ENCODE data around the gene OVOL3.

Gene OVOL3

DNA sequence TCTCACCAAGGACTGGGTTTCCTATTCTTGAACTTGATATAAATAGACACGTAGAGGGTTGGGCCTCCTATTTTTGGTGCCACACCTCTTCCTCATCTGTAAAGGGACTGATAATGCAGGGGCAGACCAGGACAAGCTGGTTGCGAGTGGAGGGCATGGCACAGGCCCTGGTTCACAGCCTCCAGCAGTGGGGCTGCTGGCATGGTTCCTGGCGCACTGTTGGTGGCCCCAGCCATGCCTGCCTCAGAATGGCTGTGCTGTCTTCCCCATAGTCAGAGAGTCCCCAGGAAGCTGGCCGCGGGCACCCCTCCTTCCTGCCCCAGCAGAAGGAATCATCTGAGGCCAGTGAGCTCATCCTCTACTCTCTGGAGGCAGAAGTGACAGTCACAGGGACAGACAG lies 10.5 kb upstream of the OVOL3 start:
- DNase-seq (ENCODE audit: low read depth): no peak

DNA sequence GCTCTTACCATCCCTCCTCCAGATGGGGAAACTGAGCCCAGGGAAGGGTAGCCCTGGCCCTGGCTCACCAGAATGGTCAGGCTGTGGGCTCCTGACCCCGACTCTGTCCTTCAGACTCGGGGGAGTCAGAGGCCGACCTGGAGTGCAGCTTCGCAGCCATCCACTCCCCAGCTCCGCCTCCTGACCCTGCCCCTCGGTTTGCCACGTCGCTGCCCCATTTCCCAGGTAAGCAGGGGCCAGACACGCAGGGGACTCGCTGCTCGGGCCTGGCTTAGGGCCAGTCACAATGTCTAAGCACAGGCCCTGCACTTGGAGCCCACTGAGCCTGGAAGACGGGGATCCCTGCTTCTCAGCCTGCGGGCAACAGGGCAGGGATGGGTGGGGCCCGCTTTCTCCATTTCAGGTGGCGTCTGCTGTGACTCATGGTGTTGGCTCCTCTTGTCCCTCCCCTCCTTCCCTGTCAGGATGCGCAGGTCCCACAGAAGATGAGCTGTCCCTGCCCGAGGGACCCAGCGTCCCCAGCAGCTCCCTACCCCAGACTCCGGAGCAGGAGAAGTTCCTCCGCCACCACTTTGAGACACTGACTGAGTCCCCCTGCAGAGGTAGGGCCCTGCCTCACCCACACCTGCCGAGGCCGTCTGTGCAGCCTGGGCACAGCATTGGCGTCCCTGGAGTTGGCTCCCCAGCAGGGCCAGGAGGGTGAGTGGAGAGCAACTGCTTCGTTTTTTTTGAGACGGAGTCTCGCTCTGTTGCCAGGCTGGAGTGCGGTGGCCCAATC lies 9.2 kb upstream of the OVOL3 start:
- no peak for DNase-seq (ENCODE audit: low read depth)

DNA sequence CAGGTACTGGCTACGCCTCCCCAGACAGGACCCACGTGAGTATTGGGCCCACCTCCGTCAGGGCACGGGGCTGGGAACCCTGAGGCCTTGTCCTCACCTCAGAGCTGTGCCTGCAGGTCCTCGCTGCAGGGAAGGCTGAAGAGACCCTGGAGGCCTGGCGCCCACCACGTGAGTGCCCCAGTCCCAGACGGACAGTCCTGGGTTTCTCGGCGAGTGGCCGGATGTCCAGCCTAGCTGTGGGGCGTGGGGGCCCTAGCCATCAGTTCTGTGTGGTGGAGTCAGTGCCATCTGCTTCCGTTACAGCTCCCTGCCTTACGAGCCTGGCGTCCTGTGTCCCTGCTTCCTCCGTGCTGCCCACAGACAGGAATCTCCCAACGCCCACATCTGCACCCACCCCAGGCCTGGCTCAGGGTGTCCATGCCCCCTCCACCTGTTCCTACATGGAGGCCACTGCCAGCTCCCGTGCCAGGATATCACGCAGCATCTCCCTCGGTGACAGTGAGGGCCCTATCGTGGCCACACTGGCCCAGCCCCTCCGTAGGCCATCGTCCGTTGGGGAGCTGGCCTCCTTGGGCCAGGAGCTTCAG lies 7.8 kb upstream of the OVOL3 start:
- DNase-seq (ENCODE audit: low read depth): no peak

DNA sequence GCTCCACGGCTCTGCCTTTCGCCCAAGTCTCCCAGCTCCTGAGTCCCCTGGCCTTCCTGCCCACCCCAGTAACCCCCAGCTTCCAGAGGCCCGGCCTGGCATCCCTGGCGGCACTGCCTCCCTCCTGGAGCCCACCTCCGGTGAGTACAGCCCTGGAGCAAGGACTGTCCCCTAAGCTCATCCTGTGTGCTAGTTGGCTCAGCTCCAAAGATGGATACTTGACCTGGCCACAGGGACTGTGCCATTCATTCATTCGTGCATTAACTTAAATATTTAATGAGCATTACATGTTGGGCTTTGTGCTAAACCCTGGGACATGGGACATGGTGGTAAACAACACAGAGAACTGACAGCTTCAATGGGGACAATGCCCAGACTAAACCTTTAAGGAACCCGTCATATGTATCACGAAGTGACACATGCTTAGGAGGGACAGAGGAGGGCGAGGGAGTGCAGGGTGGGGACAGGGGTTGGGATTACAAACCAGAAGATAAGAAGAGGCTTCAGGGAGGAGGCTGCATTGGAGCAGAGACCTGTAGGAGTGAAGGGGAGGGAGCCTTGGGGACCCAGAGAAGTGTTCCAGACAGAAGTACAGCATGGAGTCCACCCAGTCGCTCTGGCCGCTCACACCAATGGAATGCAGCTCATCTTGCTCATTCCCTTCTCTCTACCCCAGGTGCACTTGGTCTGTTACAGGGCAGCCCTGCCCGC lies 6.9 kb upstream of the OVOL3 start:
- DNase-seq (ENCODE audit: low read depth): no peak

DNA sequence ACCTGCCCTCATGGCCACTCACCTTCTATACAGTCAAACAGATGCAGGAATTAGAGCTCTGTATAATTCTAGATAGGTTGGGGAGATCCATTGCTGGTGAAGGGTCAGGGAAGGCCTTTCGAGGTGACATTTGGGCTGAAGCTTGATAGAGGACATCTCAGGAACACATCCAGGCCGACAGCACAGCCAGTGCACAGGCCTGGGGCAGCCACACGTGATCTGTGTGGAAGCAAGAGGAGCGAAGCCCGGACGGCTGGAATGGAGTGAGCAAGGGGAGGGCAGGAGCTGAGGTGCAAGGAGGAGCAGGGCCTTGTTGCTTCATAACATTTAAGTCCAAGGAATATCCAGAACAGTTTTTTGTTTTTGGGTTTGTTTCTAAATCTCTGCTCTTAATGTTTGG lies 4.5 kb upstream of the OVOL3 start:
- DNase-seq (ENCODE audit: low read depth): no peak

DNA sequence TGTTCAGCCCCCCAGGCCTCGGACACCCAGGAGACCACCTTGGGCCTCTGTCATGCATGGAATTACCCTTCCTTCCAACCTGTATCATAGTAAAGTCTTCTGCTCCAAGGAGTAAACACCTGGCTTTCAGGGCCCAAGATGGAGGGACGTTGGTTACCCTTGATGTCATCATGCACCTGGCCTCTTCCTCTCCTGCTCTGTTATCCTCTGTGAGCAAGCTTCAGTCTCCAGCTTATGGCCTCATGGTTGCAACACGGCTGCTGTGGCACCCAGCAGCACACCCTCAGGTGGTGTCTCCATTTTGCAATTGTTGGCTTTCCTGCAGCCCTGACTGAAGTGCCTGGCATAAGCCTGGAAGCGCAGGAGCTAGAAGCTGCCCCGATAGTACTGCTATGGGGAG lies 4.0 kb upstream of the OVOL3 start:
- no peak for DNase-seq (ENCODE audit: low read depth)

DNA sequence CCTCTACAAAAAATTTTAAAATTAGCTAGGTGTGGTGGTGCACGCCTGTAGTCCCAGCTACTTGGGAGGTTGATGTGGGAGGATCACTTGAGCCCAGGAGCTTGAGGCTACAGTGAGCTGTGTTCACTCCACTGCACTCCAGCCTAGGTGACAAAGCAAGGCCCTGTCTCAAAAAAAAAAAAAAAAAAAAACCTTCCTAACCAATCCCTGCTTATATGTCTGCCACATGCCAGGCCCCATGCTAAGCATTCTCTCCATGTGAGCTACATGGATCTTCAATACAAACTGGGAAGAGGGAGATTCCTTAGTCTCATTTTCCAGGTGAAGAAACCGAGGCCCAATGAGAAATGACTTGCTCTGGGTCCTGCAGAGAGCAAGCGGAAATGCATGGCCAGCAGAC lies 2.3 kb upstream of the OVOL3 start:
- DNase-seq (ENCODE audit: low read depth): no peak

DNA sequence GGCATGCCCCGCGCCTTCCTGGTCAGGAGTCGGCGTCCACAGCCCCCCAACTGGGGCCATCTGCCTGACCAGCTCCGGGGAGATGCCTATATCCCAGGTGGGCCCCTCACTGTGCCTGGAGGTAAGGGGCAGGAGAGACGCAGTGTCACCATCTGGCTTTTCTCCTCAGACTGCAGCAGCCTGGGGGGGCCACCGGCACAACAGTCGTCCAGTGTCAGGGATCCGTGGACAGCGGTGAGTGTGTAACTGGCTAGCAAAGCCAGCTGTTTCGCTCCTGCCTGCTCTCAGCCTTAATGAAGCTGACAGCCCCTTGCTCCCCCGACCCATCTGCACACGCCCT lies 227 bp downstream of the OVOL3 start:
- no peak for DNase-seq (ENCODE audit: low read depth)

DNA sequence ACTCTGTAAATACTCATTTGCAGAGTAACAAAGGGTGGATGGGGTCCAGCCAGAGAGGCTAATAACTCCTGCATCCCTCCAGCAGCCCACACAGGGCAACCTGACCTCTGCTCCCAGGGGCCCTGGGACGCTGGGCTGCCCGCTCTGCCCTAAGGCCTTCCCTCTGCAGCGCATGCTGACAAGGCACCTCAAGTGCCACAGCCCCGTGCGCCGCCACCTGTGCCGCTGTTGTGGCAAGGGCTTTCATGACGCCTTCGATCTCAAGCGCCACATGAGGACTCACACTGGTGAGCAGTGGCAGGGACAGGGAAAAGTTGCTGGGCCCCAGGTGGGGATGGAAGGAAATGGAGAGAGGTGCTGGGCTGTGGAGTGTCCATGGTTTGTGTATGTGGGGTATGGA lies 1.7 kb downstream of the OVOL3 start:
- DNase-seq (ENCODE audit: low read depth): no peak

DNA sequence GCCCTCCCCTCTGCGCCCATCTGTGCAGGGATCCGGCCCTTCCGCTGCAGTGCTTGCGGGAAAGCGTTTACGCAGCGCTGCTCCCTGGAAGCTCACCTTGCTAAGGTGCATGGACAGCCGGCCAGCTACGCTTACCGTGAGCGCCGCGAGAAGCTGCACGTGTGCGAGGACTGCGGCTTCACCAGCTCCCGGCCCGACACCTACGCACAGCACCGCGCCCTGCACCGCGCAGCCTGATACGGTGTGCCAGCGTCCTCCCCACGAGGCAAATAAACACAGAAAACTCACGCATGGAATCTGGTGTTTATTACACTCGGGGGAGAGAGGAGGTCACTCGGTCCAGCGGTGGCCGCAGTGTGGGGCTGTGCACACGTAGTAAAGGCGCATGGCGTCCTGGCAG lies 2.5 kb downstream of the OVOL3 start:
- no peak for DNase-seq (ENCODE audit: low read depth)

DNA sequence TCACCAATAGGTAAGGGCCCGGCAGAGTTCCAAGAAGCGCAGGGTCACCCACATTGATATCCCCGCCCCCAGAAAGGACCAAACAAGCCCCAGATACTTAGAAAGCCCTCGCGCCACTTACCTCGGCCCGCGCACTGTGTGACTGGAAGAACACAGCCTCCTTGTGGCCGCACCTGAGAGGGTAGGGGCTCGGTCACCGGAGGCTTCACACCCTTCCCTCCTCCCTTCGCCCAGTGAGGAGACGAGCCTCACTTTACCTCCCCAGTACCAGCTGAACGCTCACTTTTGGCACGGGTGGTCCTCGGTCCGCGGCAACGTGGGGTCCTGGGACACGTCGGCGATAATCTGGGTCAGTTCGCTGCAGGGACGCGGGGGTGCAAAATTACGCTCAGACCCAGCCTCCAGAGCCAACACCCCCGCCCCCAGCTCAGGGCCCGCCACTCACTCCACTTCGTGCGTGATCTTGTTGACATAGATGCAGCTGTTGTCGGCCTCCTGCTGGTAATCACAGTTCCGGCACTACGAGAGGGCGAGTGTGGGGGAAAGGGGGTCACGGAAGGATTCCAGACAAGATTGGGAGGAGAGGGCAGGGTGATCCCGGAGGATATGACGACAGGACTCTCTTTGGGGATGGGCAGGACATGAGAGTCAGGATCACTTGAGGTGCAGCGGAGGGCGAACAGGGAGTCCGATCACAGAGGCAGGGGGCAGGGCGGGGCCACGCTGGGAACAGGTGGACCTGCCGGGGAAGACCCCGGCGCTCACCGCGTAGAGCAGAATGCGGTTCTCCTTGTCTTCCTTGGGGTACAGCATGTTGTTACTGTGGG lies 3.2 kb downstream of the OVOL3 start:
- DNase-seq (ENCODE audit: low read depth): no peak

DNA sequence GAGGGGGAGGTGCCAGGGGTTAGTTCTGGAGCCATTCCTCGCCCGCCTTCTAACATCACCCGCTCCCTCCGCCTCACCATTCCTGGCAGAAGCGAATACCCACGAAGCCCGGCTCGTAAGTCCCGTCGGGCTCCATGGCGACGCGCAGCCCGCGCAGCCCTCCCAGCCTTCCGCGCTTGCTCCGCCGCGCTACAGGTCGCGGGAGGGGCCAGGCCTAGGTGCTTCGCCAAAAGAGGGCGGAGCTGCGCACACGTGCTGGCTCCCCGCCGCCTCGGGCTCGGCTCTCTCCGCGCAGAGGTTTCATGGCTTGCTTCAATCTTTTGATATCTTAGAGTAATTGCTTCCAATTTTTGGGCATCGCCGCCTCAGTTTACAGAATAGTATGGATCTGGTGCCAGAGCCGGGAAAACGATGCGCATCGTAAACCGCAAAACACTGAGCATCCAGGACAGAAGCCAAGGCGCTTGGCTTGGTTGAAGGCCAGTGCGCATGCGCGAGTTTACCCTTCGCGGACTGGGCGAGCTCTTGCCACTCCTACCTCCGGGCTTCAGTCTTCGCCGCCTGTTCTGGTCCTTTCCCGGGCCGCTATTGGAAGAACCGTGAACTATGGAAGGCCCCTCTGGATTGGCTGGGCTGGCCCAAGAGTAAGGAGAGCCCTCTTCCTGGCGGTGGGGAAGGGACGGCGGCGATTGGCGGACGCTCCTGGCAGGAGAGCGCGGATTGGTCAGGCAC lies 3.9 kb downstream of the OVOL3 start, which contains the start of gene POLR2I:
TSS of gene POLR2I (minus strand) at position 155 of the 732 bp plus-strand sequence. CDS start at position 136, 19 bp downstream.
- DNase-seq (ENCODE audit: low read depth): peak; percentile 97

DNA sequence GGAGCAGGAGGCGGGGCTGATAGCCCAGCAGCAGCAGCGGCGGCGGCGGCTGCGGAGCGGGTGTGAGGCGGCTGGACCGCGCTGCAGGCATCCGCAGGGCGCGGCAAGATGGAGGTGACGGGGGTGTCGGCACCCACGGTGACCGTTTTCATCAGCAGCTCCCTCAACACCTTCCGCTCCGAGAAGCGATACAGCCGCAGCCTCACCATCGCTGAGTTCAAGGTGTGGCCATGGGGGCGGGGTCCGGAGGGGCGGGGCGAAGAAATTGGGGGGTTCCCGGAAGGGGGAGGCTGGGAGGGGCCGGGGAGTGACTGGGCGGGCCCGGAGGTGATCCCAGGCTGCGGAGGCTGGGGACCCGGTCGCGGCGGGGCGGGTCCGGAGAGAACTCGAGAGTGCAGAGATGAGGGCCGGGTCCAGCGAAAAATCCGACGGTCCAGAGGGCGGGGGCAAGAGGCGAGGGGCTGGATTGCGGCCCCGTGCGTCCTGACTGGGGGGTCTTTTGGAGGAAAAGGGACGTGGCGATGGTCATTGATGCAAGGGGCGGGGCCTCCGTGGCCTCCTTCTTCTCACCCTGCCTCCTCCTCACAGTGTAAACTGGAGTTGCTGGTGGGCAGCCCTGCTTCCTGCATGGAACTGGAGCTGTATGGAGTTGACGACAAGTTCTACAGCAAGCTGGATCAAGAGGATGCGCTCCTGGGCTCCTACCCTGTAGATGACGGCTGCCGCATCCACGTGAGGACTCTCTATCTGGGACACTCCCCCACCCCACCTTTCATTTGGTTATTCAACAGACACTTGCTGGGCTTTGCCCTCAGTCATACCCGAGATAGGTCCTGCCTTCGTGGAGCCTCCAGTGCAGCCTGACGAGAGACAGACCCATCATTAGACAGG lies 4.8 kb downstream of the OVOL3 start, which contains the start of gene TBCB:
TSS of gene TBCB (plus strand) at position 16 of the 891 bp plus-strand sequence. CDS start at position 109, 93 bp downstream.
- peak; percentile 87 for DNase-seq (ENCODE audit: low read depth)

DNA sequence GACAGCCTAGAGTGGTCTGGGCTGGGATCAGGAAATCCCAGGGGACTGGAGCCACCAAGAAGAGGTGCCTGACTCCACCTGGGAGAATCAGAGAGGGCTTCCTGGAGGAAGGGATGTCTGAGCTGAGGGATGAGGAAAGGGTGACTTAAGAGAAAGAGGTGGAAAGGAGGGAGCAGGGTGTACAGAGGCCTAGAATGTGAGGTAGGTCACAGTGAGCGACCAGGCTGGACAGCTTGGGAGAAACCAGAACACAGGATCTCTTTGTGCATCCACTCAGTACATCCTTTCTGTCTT lies 5.3 kb downstream of the OVOL3 start:
- DNase-seq (ENCODE audit: low read depth): no peak

DNA sequence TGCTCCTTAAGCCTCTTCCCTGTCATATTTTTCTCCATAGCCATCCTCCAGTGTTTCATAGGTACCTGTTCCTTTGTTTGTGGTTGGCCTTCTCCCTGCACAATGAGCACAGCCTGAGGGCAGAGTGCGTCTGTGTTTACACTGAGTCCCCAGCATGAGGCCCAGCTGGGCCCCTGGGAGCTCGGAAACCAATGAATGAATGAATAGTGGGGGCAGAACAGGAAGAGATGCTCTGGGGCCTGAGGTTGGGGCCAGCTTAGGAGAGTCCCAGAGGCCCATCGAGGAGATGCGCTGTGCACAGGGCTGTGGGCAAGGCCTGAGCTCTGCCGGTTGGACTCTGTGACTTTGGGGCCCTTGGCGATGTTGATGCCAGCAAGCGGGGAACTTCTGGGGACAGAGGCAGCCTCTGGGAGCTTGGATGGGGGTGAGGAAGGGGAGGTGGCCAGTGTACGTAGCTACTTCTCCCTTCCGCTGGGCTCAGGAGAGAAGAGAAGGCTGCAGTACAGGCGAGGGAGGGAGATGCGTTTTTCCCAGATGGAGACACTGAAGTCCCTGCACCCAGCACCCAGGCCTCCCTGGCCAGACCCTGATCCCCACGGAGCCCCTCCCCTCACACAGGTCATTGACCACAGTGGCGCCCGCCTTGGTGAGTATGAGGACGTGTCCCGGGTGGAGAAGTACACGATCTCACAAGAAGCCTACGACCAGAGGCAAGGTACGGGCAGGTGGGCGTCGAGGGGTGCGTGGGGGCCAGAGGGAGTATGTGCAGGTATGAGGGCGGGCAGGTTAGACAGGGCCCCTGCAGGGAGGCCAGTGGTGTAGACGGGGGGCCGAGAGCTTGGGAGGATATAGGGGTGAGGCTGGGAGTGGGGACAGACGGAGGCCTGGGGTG lies 9.4 kb downstream of the OVOL3 start:
- no peak for DNase-seq (ENCODE audit: low read depth)

DNA sequence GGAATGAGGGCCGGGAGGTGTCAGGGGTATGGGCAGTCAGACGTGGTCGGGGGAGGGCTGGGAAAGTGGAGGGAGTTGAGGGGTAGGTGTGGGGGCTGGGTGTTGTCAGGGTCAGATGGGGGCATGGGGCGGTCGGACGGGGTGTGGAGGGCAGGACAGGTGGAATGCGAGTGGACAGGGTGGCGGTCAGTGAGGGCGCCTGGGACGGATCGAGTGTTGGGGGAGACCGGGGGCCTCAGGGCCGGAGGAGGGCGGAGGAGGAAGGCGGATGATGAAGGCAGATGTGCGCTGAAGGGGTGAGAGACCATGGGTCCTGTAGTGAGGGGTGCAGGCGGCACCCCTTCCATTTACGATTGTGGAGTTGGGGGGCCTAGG lies 10.0 kb downstream of the OVOL3 start:
- no peak for DNase-seq (ENCODE audit: low read depth)

DNA sequence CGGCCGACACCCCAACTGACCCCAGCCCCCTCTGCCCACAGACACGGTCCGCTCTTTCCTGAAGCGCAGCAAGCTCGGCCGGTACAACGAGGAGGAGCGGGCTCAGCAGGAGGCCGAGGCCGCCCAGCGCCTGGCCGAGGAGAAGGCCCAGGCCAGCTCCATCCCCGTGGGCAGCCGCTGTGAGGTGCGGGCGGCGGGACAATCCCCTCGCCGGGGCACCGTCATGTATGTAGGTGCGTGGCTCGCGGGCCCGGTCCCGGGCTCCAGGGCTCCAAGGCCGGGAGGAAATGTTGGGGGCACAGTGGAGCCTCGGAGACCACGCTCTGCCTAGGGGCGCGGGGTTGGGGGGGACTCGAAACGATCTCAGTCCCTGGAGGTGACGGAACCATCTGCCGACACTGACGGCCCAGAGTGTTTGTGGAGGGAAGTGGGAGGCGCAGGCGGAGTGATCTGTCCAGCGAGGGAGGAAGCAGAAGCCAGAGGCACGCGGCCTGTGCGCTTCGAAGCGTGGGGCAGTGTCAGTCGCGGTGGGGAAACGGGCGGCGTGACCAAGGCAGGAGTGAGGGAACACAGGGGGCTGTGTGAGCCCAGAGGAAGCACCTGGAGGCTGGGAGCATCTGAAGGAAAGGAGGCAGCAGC lies 10.7 kb downstream of the OVOL3 start:
- no peak for DNase-seq (ENCODE audit: low read depth)

DNA sequence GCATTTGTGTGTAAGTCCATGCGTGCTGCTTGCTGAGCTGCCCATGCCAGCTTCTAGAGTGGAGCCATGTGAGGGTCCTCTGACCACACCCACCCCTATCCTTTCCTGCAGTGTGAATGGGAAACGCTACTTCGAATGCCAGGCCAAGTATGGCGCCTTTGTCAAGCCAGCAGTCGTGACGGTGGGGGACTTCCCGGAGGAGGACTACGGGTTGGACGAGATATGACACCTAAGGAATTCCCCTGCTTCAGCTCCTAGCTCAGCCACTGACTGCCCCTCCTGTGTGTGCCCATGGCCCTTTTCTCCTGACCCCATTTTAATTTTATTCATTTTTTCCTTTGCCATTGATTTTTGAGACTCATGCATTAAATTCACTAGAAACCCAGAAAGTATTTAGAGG lies 14.6 kb downstream of the OVOL3 start:
- DNase-seq (ENCODE audit: low read depth): no peak

DNA sequence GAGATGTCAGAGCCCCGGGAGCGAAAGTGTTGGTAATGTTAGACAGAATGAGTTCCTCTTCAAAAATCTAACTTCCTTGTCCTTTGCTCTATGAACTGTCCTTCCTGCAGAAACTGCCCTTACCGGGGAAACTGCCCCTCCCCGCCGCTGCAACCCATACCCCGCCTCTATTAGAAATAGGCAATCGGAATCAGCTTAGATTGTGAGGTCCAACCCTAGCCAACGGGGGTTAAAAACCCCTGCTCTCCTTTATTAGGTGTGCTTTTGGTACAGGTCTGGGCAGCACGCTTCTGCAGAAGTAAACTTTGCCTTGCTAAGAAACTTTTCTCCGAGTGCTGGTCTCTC lies 17.4 kb downstream of the OVOL3 start:
- no peak for DNase-seq (ENCODE audit: low read depth)

Data from stimulated activated CD4-positive, alpha-beta T cell treated with anti-CD3 and anti-CD28 coated beads, Interleukin-2, amount 100 ng/mL, for 4 hours (primary cell).